GM21423 (cell line): Measurements from ENCODE around the gene BTBD17.

Source experiments
- ATAC-seq: cut with Tn5 transposase; IDR thresholded peaks from one replicate; pipeline ENCODE4 v1.9.1; 2021; ENCODE audit warnings: mild to moderate bottlenecking, moderate library complexity; ENCODE audit not compliant: unreplicated experiment

The BTBD17 gene

DNA sequence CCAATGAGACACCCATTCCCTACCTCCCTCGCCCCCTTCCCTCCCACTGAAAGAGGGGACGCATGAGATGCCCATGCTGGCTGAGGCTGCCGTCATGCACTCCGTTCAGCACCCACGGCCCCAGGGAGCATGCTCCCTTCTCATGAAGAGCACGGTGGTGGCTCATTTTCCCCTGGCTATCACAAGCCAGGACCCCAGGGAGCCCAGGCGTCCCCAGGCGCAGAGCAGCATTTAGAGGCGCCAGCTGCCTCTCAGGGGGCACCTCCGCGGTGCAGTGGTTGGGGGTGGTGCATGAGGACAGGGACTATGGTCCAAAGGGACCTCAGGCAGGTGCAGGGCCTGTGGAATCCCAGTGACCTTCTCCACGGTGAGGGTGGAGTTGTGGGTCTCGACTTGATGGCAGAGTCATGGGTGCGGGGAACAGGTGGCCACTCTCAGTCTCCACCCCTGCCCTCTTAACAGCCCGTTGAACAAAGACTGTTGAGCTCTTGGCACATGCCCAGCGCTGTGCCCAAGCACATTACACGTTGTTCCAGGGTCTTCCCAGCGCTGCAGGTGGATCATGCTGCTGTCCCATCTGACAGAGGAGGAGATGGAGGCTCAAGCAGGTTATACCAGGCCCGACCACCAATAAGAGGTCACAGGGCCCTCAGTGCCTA, 22.0 kb downstream of the BTBD17 start:
- ATAC-seq = no peak

DNA sequence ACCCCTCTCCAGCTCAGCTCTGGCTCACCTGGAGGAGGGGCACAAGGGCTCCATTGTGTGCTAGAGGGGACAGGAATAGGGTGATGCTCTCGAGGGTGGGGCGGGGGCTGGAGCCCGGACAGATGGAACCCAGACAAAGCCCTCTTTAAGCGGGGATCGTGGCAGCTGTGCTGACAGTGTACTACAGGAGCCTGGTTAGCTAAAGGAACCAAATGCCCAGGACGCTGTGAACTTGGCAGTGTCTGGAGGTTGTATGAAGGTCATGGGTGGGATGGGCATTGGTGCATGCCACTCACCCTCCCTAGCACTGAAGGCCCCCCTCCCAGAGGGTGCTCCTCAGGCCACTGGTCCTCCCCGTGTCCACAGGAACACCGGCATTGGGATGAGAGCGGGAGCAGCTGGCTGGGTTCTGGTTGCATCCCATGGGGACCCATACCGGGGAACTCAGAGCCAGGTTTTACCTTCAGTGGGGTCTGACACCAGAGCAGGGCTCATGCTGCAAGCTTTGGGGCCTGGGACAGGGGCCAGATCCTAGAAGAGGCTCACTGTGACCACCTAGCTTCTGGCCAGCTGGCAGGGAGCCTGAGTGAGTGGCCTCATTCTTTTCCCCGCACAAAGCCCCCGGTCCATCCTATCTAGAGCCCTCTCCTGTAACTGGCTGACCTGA, 23.7 kb downstream of the BTBD17 start:
- ATAC-seq = no peak

DNA sequence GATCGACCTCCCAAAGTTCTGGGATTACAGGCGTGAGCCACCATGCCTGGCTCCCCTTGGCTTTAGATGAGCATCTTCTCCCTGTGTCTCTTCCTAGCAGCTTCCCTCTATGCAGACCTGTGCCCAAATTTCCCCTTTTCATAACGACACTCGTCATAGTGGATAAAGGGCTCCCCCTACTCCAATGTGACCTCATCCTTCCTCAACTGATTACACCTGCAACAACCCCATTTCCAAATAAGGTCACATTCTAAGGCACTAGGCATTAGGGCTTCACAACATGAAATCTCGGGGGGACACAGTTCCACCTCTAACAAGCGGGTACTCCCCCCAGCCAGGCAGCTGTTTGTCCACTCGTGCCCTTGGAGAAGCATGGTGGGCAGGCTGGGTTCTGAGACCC, 25.4 kb downstream of the BTBD17 start:
- ATAC-seq = no peak

DNA sequence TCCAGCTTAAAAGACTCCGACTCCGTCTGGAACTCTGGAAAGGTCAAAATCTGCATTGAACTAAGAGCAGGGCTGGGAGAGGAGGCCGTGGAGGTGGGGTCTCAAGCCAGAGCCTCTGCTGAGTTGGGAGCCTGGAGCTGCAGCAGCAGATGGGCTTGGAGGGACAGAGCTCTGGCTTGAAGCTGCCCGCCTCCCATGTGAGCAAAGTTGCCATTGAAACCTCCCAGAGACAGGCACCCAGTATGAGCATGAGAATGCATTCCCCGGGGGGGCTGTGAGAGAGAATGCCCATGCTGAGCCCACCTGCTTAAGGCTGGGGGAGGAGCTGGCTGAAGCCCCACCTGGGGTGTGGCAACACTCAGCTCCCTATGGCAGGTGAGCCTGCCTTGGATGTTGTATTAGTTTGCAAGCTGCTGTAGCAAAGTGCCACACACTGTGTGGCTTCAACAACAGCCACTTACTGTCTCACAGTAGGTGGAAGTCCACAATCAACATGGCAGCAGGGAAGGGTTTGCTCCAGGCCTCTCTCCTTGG, 26.1 kb downstream of the BTBD17 start:
- no peak for ATAC-seq

DNA sequence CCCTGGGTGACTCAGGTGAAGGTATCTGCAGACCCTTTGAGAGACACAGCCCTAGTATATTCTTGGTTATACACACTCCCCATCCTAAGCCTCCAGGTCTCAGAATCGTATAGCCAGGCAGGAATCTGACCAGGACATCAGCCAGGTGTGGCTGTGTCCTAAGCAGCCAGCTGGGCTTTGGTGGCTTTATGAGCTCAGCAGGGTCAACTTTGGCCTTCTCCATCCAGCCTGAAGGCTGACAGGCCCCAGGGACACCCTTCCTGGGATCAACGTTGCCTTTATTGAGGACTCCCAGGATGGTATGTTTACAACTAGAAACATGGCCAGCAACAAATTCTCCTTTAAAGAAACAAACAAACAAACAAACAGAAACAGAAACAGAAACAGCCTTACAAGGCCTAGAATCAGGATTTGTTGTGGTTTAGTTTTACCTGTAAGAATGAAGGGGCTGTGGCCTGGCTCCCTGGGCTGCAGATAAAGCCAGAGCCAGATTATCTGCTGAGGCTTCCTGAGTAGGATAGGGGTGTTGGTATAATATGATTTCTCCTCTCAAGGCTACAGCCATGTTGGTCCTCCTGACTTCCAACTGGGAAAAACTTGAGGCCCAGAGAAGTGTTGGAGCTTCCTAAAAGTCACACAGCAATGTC, 27.2 kb downstream of the BTBD17 start:
- no peak for ATAC-seq

DNA sequence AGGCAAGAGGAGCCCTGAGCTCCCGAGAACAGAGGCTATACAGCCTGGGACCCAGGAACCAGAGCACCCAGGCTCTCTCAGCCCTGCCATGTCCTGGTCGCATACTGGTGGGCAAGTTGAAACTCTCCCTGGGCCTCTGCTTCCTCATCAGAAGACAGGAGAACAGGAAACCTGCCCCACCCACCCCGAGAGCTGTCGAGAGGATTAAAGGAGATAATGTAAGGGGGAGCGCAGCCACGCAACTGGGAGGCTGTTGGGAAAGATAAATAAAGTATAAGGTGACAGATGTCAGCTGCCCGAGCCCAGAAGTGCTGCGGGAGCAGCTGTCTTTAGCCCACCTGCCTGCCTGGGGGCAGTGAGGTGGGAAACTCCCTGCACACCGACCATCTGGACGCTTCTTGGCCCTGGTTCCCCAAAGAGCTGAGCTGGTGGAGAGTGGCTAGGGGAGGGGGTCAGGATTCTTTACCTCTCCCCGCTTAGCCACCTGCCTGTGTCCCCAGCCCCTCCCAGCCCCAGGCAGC, 28.8 kb downstream of the BTBD17 start:
- ATAC-seq = no peak

DNA sequence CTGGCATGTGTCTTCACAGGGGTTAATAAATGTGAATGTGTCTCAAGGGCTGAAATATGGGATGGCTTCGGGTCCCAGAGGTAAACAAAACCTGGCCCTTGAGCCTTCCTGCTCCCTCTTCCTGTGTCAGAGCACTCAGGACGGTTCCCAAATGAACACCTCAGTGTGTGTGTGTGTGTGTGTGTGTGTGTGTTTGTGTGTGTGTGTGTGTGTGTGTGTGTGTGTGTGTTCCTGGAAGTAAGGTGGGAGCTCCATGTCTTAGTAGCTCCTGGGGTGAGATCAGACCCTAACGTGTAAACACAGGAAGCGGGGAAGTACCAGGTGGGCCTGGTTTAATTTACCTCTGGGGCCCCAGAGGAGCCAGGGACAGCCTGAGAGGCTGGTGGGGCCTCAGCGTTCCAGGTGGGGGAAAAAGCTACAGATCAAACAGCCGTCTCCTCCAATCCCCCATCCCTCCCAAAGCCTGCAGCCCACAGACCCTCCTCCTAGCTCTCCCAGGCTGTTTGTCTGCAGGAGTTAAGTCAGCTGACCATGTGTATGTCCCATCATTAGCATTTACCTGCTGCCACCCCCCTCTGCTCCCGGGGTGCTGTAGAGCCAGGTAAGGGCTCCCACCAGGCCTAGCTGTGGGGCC, 29.5 kb downstream of the BTBD17 start:
- no peak for ATAC-seq

DNA sequence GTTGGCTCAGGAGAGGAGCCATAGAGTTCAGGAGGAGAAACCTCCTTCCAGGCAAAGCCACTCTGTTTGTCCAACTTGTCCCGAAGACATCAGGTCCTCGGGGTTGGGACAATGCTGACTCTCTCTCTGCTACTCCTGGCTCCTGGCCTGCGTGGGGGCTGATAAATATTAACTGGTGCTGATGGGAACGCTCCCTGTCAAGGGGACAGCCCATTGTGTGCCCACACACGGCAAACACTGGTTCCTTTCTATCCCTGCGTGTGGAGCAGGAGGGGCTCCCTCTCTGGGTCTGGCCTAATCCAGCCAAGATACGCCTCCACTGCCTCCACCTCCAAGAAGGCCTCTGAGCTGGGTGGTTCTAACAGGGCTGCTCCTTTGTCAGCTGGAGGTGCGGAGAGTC, 31.2 kb downstream of the BTBD17 start:
- ATAC-seq = no peak

DNA sequence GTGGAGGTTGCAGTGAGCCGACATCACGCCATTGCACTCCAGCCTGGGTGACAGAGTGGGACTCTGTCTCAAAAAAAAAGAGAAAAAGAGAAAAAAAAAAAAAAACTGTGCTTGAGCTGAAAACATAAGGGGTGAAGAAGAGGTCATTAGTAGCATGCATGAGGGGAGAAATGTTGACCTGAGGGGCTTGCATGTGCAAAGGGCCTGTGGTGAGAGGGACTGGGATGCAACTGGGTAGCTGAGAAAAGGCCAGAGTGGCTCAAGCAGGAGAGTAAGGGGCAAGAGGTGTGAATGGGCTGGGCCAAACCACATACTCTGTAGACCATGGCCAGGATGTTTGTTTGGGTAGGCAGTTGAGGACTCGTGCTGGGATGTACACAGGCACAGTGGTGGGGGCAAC, 32.3 kb downstream of the BTBD17 start:
- no peak for ATAC-seq

DNA sequence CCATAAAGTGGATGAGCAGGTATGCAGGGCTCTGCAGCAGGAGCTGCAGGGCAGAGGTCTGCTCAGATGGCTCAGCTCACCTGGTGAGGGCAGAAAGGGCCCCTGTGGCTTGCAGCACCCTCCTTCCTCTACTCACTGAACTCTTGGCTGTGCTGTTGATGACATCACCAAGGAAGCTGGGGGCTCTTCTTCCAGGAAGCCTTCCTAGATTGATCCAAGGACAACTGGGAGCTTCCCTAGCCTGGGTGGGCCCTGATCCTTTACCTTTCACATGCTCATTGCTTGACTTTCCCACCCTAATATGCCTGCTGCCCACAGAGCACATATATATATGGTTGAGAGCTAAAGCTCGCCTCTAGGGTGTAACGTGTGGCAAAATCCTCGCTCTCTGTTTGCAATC, 33.2 kb downstream of the BTBD17 start:
- ATAC-seq = no peak

DNA sequence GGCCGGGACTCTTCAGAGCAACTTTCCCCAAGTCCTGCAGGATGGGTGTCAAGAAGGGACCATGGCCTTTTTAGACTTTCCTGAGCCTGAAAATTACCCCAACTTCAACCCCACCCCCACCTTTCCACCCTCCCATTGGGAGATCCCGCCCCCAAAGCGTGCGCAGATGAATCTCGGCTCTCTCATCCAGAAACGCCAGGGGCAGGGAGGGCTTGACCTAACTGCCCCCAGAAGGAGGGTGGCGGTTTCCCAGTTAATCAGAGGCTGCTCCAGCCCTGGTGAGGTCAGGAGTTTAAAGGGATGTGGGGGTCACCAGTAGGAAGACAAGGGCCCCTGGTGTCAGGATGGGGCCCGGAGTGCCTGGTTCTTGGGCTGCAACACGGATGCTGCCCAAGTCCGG, 35.2 kb downstream of the BTBD17 start:
- no peak for ATAC-seq

DNA sequence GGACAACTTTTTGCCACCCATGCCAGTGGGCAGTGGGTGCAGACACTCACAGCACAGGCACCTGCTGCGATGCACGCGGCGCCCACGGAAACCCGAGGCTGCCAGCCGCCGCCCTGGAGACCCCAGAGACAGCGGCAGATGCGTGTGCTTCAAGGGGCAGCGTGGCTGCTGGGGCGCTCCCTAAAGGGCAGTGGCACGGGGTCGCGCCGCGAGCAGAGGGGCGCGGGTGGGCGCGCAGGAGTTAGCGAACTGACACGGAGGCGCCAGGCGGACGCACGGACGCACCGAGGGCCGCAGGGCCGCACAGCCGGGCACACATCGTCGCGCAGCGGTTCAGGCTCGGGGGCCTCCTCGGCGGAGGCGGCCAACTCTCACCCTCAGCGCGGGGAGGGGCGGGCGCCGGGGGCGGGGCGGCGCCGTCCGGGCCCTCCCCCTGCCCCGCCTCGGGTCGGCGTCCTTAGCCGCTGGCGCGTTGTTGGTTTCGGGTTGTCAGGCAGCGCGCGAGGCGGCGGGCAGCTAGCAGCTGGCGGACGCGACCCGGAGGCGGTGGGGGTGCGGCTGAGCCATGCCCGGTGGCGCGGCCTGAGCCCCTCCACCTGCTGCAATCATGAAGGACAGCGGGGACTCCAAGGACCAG, 35.8 kb downstream of the BTBD17 start, which contains the start of gene KIF19:
TSS of gene KIF19 (plus strand) at position 484 of the 637 bp plus-strand sequence. CDS start at position 608, 124 bp downstream.
- ATAC-seq = peak; percentile 52

DNA sequence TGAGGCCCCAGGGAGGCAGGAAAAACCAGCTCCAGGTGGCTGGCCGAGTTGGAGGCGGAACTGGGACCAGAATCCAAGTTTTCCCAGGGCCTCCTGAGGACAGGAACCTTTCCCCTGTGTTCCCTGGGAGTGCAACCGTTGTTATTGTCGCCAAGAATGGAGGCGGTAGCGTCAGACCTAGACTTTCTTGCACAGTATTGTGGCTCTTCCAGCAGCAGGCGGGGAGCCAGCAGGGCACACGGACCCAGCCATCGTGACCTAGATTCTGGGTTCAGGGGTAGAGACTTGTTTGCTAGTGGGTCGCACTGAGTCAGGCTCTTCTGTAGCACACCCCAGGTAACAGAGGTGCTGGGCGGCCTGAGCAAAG, 36.3 kb downstream of the BTBD17 start:
- no peak for ATAC-seq

DNA sequence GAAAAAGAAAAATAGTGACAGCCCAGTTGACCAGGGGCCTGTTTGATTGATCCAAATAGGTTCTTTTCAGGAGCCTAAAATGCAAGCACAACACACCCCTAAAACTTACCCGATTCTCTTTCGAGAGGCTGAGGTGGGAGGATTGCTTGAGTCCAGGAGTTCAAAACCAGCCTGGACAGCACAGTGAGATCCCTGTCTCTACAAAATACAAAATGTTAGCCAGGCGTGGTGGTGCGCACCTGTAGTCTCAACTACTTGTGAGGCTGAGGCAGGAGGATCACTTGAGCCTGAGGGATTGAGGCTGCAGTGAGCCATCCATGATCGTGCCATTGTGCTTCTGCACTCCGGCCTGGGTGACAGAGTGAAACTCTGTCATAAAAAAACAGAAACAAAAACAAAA, 37.1 kb downstream of the BTBD17 start:
- ATAC-seq = no peak

DNA sequence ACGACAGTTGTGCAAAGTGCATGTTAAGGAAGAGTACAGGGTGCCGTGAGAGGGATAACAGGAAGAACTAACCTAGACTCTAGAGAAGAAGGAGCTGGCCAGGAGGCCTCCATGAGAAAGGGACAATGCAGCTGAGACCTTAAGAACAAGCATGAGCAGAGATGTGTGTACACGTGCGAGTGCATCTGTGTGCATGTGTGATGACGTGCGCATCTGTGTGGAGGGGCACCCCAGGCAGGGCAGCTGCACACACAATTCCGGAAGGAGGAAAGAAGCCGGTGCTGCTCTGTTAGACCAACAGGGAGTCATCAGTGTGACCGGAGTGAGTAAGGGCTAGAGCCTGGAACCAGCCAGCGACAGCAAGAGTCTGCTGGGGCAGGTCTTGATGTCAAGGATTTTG, 43.3 kb downstream of the BTBD17 start:
- no peak for ATAC-seq

DNA sequence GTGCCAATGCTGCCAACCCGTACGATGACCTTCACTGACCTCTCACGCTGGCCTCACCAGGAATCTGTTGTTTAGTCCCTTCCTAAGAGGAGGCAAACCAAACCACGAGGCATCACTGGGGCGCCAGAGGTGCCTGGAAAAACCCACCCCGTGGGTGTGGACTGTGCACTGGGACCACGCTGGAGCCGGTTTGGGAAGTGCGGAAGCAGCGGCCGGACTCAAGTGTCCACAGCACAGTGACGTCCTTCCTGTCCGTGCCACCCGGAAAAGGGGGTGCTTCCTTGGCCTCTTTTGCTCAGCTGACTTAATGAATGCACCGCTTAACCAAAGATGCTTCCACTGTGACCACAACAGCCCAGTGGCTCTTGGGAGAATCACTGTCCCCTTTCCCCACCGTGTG, 44.6 kb downstream of the BTBD17 start:
- ATAC-seq = no peak

DNA sequence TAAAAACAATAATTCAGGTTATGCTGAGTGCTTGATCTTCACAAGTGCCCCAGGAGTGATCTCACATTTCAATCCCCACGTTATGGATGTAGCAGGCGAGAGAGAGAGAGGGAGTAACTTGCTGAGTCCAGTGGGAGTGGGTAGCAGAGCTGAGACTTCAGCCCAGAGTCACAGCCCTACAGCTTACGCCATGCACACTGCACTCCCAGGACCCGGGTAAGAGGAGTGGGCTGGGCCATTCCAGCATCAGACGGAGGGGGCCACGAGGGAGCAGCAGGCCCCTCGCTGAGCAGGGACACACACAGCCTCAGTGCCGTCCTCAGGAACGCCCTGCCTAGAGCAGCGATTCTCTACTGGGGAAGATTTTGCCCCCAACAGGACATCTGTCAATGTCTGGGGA, 45.4 kb downstream of the BTBD17 start:
- no peak for ATAC-seq

DNA sequence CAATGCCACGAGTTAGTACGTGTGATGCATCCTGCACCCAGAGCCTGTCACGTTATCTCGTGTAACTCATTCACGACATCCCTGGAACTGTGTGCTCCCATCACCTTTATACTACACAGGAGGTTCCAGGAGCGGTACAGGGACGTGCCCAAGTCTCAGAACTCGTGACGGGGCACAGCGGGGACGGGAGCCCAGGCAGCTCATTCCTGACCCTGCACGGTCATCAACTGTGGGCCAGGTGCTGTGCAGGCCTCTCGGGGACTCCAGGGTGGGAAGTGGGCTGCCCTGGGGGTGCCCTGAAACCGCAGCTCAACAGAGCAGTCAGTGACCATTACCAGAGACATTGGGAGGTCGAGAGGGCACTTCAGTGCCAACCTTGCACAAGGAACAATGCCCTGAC, 46.8 kb downstream of the BTBD17 start:
- no peak for ATAC-seq

DNA sequence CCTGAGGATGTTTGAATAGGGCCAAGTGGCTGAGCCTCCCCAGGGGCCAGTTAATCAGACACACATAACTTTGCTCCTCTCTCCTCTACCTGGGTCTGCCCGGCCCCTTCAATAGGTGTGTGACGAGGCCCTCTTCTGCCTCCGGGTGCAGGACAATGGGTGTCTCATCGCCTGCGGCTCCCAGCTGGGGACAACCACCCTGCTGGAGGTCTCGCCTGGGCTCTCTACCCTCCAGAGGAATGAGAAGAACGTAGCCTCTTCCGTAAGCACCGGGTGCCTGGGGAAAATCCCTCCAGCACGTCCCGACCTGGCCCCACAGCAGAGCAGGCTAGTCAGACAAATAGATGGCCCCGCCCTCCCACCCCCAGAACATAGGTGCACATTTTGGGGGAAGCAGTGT, 51.8 kb downstream of the BTBD17 start:
- no peak for ATAC-seq

DNA sequence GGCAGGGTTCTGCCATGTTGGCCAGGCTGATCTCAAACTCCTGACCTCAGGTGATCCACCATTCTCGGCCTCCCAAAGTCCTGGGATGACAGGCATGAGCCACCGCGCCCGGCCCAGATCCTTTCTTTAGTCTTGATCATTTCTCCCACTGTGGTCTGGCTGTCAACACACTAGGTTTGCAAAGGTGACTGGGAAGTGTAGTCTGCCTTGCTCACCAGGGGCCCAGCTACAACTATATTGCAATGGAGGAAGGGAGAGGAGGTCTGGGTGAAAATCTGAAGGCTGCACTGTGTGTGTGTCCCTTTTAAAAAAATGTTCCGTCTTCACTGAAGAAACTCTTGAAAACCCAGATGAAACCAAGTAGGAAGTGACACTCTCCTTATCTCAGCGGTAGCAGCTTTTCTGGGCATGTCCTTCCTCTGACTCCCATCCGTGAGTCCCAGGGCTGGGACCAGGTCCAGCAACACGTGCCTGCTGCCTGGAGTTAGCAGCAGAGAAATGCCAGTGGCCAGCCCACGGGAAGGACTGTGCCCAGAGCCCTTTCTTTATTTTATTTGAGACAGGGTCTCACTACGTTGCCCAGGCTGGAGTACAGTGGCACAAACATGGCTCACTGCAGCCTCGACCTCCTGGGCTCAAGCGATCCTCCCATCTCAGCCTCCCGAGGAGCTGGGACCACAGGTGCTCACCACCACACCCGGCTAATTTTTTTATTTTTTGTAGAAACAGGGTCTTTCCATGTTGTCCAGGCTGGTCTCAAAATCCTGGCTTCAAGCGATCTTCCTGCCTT, 53.5 kb downstream of the BTBD17 start:
- ATAC-seq = no peak
